GM04504 (cell line): ENCODE data around the gene DIAPH1.
A peak's percentile ranks its signal among the peaks of the same experiment; 100 is the strongest.

Experiments used
- DNase-seq: peaks from one replicate; pipeline ENCODE4 v3.0.0-alpha.2; 2012; ENCODE audit warnings: low read depth

DIAPH1 gene

DNA sequence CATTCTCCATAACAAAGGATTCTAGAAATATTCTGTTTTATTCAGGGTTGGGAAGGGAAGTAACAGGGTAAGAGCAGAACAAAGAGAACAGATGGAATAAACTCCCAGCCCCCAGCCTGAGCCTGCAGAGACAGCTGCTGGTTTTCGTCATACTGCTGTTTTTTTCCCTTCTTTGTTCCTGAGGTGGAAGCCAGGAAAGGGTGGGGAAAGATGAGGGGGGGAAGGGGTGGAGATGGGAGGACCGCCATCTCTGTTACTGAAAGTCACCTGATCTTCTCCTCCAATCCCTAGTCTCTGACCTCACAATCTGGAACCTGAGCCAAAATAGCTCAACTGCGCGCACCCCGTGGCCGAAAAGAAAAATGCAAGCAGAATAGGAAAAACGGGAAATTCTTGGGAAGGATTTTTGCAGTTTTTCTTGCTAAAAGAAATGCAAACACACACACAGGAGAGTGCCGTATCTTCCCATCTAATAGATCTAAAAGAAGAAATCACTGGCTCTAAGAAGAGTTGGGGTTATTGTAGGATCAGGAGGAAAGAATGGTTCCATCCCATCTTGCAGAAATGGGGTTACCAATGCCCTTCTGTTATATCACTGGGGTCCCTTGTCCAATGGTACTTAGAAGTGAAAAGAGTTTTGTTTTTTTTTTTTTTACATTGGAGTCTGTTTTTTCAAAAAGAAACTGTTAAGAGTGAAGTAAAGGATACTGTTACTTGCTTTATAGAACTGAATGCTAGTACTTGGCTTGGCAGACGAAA, 57.9 kb downstream of the DIAPH1 start:
- peak; percentile 96 for DNase-seq

DNA sequence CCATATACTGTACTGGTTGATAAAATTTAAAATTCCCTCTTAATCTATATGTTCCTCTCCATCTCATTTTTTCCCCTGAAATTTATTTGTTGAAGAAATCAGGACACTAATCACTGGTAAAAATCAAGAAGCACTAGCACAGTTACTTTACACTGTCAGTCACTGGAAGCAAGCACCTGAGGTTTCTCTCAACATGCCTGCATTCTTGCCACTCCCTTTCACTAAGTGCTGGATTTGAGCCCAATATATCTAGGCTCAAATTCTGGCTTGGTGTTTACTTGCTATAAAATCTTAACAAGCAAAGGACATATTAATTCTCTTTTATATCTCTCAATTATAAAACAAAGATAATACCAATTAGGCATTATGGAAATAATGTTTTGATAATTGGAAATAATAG, 58.6 kb downstream of the DIAPH1 start:
- DNase-seq, result no peak

DNA sequence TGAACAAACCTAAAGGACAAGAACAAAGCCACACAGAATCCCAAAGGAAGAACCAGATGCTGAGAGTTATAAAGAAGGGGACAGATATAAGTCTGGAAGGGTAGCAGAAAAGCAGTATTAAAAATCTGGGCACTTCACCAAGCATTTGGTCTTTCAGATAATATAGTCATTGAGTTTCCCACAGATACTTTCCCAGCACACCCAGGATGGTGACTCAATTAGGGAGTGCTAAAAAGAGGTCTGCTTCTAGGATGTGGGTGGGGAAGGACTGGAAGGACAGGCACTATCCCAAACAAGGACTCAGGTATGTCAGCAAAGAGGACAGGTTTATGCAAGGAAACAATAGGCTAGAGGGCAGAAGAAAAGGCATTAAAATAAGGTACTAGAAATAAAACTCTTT, 59.3 kb downstream of the DIAPH1 start:
- peak; percentile 37 for DNase-seq

DNA sequence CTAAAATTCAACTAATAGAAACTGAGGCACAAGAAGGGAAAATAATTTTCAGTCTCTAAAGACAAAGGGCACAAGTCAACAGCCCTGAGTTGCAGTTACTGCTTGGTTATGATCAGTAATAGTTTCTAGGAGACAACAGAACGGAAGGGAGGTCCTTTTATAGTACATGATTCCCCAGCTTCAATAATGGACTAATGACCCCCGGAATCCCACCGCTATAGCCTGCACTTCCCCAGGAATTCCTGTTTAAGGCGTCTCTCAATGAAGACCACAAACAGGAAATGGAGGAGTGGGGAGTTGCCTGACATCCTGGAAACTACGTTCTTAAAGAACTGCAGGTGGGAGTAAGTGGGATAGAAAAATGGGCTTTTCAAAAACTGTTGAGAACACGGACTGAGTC, 60.6 kb downstream of the DIAPH1 start:
- no peak for DNase-seq

DNA sequence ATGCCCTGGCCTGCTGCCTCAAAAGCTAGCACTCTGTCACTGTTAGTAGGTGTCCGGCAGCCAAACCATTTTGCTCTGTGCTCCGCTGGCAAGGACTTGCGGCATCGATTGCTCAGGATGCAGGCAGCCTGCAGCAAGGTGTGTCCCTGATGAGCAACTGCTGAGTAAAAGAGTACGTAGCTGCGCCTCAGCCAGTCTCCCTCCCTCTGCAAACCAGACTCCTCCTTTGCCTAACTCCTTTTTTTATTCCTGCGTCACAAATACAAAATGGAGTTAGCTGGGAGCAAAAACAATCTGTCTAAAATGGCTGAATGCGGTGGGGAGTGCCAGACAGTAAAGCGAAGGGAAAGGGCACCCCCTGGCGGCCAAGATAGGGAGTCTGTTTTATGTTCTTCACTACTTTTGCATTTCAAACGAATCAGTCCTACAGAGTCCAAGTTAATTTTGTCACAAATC, 61.1 kb downstream of the DIAPH1 start:
- DNase-seq, result peak; percentile 98

DNA sequence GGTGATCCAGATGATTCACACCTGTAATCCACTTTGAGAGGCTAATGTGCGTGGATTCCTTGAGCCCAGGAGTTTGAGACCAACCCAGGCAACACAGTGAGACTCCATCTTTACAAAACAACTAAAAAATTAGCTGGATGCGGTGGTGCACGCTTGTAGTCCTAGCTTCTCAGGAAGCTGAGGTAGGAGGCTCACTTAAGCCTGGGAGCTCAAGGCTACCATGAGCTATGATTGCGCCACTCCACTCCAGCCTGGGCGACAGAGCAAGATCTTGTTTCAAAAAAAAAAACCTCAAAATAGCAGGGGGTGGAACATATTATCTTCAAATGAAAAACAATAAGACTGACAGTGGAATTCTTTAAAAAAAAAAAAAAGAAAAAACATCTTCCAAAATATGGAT, 70.9 kb downstream of the DIAPH1 start:
- DNase-seq, result no peak

DNA sequence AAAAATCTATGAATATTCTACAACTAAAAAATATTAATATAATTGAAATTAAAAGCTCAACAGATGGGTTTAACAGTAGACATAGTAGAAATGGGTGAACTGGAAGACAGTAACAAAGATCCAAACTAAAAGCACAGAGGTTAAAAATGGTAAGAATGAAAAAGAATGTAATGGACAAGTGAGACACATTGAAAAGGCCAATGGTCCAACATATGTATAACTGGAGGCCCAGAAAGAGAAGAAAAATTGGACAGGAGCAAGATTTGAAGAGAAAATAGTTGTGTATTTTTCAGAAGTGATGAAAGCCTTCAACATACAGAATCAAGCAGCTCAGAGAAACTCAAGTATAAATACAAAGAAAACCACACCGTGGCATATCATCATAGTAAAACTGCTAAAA, 71.3 kb downstream of the DIAPH1 start:
- no peak for DNase-seq

DNA sequence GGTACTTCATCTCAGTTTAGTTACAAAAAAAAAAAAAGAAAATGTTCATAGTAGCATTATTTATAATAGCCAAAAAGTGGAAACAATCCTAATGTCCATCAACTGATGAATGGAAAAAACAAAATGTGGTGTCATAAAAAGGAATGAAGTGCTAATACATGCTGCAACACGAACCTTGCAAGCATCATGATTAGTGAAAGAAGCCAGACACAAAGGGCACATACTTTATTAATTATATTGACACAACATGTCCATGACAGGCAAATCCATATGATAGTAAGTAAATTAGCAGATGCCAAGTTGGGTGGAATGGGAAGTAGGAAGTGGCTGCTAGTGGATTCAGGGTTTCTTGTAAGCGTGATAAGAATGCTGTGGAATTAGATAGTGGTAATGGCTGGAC, 75.7 kb downstream of the DIAPH1 start:
- no peak for DNase-seq

DNA sequence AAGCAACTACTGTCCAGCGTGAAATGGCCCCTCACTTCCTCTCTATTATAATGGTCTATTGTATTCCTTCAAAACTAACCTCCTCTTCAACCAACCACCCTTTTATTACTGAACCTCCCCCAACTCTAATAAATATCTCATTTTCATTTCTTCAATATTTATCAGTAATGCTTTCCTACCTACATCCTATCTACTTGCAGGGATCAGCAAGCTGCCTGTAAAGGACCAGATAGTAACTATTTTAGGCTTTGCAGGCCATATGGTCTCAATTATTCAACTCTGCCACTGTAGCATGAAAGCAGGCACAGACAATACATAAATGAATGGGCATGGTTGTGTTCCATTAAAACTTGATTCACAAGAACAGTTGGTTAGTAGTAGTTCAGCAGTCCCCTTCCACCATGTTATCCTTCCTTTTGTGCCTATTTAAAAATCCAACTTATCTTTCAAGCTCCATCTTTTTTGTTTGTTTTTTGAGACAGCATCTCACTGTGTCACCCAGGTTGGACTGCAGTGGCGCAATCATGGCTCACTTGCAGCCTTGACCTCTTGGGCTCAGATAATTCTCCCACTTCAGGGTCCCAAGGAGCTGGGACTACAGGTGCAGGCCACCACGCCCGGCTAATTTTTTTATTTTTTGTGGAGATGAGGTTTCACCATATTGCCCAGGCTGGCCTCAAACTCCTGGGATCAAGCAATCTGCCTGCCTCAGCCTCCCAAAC, 84.1 kb downstream of the DIAPH1 start:
- DNase-seq, result no peak

DNA sequence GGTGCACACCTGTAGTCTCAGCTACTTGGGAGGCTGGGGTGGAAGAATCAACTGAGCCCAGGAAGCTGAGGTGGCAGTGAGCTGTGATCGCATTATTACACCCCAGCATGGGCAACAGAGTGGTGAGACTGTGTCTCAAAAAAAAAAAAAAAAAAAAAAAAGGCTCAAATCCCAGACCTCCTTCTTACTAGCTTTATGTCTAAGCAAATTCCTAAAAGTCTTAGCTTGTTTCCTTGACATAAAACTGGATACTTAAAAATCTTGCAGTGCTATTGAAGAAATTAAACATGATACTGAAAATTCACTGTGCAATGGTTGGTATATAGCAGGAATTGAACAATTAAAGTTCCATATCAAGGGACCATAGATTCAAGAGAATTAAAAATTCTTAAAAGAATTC, 84.9 kb downstream of the DIAPH1 start:
- no peak for DNase-seq

DNA sequence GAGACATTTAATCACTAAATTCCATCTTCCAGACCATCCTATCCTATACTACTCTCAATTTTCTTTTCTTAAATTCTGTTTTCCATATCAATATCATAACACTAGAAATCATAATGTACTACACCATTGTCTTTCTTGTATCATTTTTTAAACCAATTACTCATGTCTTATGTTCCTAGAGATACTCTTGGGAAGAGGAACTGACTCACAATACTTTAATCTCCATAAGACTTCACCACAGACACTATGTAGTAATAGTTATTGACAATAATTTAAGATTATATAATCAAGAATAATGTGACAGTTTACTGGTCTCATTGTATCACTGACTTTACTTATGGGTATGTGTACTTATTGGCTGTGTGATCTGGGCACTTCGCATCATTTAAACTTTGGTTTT, 86.1 kb downstream of the DIAPH1 start:
- no peak for DNase-seq

DNA sequence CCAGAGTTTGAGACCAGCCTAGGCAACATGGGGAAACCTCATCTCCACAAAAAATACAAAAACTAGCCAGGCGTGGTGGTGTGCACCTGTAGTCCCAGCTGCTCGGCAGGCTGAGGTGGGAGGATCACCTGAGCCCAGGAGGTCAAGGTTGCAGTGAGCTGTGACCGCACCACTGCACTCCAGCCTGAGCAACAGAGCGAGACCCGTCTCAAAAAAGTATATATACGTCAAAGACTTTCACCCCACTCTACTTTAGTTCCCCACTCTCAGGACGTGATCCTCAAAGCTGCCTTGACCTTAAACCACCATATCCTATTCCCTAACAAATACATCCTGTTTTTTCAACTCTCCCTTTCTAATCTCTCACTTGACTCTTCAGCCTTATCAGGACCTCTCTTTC, 88.9 kb downstream of the DIAPH1 start:
- DNase-seq, result no peak

DNA sequence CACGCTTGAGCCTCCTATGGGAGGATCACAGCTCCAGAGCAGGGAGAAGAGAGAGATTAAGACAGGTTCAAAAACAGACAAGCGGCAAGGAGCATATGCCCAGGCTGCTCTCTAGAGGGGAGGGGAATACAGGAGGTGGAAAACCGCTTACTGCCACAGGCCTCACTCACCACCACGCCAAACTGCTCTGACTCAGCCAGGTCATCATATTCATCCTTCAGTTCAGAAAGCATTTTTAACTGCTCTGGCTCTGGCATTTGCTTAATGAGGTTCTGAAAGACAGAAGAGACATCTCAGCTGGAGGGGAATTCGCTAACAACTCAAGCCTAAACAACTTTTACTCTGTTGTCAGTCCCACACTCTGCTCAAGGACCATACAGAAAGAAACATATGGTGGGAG, 89.8 kb downstream of the DIAPH1 start:
- no peak for DNase-seq

DNA sequence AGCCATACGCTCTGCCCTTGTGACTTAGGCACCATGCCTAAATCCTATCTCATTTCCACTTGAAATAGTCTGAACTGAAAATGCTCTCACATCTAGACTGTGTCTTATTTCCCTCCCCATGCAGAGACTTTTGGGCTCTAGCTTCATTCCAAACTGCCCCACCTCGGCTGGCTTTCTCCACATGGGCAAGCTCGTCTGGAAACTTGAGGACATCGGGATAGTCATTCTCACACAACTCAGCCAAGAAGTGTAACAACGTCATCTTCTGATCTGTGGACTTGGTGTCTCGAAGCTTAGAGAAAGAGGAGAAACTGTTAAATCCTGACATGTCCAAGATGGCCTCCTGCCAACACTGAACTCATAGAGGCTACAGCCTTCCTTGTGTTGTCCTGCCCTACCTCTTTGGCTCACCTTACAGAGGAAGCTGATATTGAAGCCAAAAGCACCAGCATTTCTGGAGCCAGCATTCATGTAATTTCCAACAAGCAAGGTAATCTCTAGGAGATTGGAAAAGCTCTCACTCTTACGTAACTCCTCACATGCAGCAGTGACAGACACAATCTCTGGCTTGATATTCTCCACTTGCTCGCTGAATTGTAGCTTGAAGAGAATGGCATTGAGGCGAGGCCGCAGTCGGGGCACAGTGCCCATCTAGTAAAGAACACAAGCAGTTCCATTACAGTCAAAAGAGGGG, 90.4 kb downstream of the DIAPH1 start:
- DNase-seq, result no peak

DNA sequence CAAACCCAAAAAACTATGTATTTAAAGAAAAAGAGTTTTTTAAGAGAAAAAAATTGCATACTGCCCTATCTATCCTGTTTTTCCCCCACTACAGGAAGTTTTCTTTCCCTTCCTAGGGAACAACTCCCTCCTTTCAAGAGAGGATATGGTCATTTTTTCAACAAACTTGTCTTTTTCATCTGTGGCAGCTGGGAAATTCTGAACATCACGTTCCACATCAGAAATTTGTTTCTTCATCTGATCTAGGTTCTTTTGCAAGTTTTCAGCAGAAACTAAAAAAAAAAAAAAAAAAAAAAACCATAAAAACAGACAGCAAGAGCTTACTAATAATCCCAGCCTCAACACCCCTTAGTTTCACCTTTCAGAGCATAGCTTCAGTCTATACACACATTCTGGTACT, 91.4 kb downstream of the DIAPH1 start:
- DNase-seq, result no peak

DNA sequence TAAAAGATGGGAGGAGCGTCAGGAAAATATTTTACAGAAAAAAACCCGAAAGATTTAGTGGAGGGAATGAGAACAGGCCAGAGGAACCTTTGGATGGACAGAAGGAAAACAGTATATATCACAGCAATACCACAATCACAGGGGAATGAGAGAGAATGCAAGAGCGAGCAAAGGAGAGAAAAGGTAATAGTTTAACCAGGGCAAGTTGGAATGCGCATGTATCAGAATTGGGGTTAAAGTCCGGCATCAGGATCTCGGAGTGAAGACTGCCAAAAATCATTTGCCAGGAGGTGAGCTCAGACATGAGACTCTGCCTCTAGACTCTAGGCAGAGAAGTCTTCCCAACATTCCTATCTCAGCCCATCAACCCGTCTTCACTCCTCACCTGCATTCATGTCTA, 93.1 kb downstream of the DIAPH1 start:
- DNase-seq, result no peak

DNA sequence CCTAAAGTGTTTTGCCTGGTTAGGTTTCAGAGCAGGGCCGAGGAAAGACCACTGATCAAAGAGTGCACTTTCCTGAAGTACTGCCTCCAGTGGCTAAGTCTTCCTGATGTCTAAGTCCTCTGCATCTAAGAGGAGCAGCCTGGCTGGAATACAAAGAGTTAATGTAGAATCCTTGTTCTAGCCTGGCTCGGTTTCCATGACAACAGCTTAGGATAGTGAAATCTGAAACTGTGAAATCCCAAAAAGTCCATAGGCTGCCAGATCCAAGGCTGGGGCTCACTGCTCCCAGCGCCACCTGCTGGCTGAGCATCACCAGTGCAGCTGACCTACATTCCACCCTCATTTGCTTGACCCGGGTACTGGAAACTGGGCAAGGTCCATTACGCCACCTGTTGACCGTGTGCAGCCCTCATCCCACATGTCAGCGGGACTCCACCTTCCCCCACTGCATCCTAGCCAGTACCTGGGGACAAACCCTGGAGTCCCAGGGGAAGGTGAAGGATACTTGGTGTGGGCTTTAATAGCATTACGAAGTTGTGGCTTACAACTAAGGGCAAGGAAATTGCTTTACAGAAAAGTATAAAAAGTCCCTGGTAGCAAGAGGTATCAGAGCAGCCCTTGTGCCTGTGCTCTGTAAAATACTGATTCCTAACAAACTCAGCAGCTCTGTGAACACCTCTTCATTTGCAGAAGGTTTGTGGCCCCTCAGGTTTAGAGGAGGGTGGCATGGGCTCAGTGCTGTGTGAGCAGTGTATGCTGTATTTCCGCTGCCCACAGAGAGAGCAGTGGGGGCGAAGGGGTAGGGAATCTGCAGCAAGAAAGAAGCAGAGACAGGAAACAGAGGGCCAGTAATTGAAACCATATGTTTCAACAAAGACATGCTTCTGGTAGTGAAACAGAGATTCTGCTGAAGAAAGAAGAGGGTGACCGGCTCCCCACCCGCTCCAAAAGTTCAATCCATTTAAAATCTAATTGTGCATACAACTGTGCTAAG, 93.9 kb downstream of the DIAPH1 start:
- peak; percentile 94 for DNase-seq

DNA sequence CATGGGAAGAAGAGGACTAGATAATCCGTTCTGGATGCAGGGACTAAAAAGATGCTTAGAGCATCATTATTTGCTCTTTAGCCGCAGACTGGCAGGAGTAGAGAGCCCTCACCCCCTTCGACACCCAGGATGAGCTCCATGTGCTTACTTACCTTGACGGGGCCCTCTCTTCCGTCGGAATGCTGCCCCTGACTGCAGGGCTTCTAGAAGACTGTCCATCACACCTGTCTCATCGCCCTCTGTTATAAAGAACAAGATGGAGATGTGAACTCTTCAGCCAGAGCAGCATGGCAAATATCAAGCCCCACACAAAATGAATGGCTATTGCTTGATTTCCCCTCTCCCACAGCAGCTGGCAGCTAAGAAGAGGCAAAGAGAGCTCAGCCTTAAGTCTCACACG, 94.8 kb downstream of the DIAPH1 start:
- no peak for DNase-seq

DNA sequence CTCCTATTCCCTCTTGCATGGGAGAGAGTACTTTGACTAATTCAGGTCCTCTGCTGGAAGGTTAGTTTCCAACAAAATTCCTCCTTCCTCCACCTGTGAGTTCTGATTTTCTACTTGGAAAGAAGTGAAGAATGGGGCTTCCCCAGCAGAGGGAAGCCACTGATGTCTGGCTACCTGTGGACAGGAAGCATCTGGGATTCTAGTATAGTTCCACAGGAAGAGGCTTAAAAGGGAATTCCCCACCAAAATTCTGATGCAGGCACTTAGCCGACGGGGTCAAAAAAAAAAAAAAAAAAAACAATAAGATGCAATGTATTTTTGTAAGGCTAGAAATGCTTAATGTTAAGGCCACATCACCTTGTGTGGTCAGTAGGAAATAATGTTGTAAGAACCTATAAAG, 96.5 kb downstream of the DIAPH1 start:
- no peak for DNase-seq

DNA sequence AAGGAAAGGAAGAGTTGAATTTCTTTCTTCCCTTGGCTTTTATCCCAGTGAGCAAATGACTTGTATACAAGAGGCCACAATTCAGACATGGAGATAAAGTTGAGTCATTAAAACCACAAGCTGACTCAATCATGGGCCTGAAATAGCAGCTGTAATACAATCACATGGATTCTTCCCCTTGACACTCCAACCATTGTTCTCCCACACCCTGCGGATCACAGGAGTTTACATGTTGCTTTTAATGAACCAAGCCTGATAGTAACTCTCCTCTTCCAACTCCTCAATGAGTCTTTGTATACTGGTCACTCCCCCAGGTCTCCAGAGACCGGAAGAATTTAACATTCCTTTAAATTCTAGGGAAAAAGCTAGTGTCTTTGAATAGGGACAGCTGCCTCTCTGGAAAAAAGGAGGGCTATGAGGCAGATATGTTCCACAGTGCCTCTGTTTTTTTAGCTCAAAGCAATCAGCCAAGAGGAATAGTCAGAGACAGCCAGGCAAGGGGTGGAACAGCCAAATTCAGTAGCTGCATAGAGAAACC, 97.5 kb downstream of the DIAPH1 start:
- DNase-seq, result peak; percentile 98
